HepG2 (cell line): ENCODE results near the gene EIF5B. TPM values are rescaled to one million over a fixed set of nuclear protein-coding genes. Genes with fewer than 3 reads are reported as not detected.

Experiments used
- ARID5B ChIP-seq: IDR thresholded peaks from 2 replicates; pipeline ENCODE4 v1.4.0; 2020; ENCODE audit warnings: mild to moderate bottlenecking, missing genetic modification reagents
- ARNTL ChIP-seq: sonication (generic); formaldehyde crosslinking; IDR thresholded peaks from 2 replicates; pipeline ENCODE4 v1.4.0; 2020; ENCODE audit warnings: mild to moderate bottlenecking, missing genetic modification reagents
- CCDC6 ChIP-seq: sonication (generic); formaldehyde crosslinking; IDR thresholded peaks from 2 replicates; pipeline ENCODE4 v1.8.1; 2022; ENCODE audit warnings: mild to moderate bottlenecking, missing genetic modification reagents, moderate library complexity
- CHD2 ChIP-seq: IDR thresholded peaks from 2 replicates; pipeline ENCODE4 v1.6.1; 2011; ENCODE audit warnings: low read depth, low read length, improper control_type of control experiment
- E2F1 ChIP-seq: sonication (generic); formaldehyde crosslinking; IDR thresholded peaks from 2 replicates; pipeline ENCODE4 v1.5.0; 2020; ENCODE audit warnings: missing genetic modification reagents
- IKZF4 ChIP-seq: sonication (generic); formaldehyde crosslinking; IDR thresholded peaks from 2 replicates; pipeline ENCODE4 v1.5.1; 2020; ENCODE audit warnings: borderline replicate concordance, mild to moderate bottlenecking, low read depth, missing genetic modification reagents; ENCODE audit errors: not compliant biosample characterization
- KDM3A ChIP-seq: IDR thresholded peaks from 2 replicates; pipeline ENCODE4 v1.6.1; 2018; ENCODE audit warnings: low read depth, missing compliant biosample characterization
- MAFG ChIP-seq: sonication (generic); formaldehyde crosslinking; IDR thresholded peaks from 2 replicates; pipeline ENCODE4 v1.5.1; 2020; ENCODE audit warnings: mild to moderate bottlenecking, missing genetic modification reagents
- NFKBIZ ChIP-seq: IDR thresholded peaks from 2 replicates; pipeline ENCODE4 v1.6.1; 2018; ENCODE audit warnings: missing genetic modification reagents, missing compliant biosample characterization
- NPAS2 ChIP-seq: sonication (generic); formaldehyde crosslinking; IDR thresholded peaks from 2 replicates; pipeline ENCODE4 v1.8.0; 2022; ENCODE audit warnings: mild to moderate bottlenecking, missing genetic modification reagents, borderline replicate concordance
- PPARG ChIP-seq: conservative IDR thresholded peaks from 2 replicates; pipeline ENCODE4 v1.6.1; 2016; ENCODE audit warnings: missing biosample characterization, missing genetic modification reagents
- SAFB2 ChIP-seq: sonication (generic); formaldehyde crosslinking; IDR thresholded peaks from 2 replicates; pipeline ENCODE4 v1.5.1; 2020; ENCODE audit warnings: missing genetic modification reagents, low read depth, mild to moderate bottlenecking, borderline replicate concordance
- ZBTB43 ChIP-seq: sonication (generic); formaldehyde crosslinking; conservative IDR thresholded peaks from 2 replicates; pipeline ENCODE4 v1.4.0; 2020; ENCODE audit warnings: missing genetic modification reagents
- ZHX1 ChIP-seq: sonication (generic); formaldehyde crosslinking; IDR thresholded peaks from 2 replicates; pipeline ENCODE4 v1.8.1; 2022; ENCODE audit warnings: low read depth, mild to moderate bottlenecking, missing genetic modification reagents
- ZNF160 ChIP-seq: sonication (generic); formaldehyde crosslinking; IDR thresholded peaks from 2 replicates; pipeline ENCODE4 v1.8.0; 2022; ENCODE audit warnings: mild to moderate bottlenecking, inconsistent platforms, missing genetic modification reagents
- ZNF430 ChIP-seq: sonication (generic); formaldehyde crosslinking; IDR thresholded peaks from 2 replicates; pipeline ENCODE4 v1.9.0; 2021; ENCODE audit warnings: mild to moderate bottlenecking, missing genetic modification reagents
- ZNF616 ChIP-seq: sonication (generic); formaldehyde crosslinking; IDR thresholded peaks from 2 replicates; pipeline ENCODE4 v1.5.0; 2020; ENCODE audit warnings: low read depth, mild to moderate bottlenecking, missing genetic modification reagents
- polyA plus RNA-seq, 8 experiments: library from polyadenylated mRNA; depleted of rRNA in 3 of 8; stranded (reverse) in 7 of 8; unstranded in 1 of 8; fragments of >200 nt; fragmentation: Illumina TruSeq in 4 of 8; extraction: Trizol in 4 of 8; gene quantifications; 2 replicates each; pipeline versions ENCODE4 v1.2.1 to v1.2.3, GENCODE V29; 2011 to 2016; ENCODE audit warnings: low read depth in 4 of 8, missing spikeins in 1 of 8, mixed read lengths in 1 of 8; ENCODE audit not compliant: insufficient read depth in 1 of 8
- total RNA-seq, 5 experiments: library from RNA; depleted of rRNA; stranded (reverse); fragments of >200 nt; fragmentation: Illumina TruSeq; extraction: Trizol; gene quantifications; 2 replicates each; pipeline ENCODE4 v1.2.3, GENCODE V29; 2016; ENCODE audit warnings: low read depth in 1 of 5

The EIF5B gene
- total and polyA plus RNA-seq, 2 of the 13 experiments (the other 11 are each of a cell fraction or from before 2014, with no cell fraction given): 8.8 to 32.1 TPM

GRCh38 chr2:99335911-99336803 lies 1.0 kb upstream of the EIF5B start, which contains the start of gene TXNDC9 (continued):
- TF ChIP-seq E2F1 (CRISPR knock-in tag): no peak
- TF ChIP-seq ARID5B (CRISPR knock-in tag): peak; percentile 79
- TF ChIP-seq SAFB2 (CRISPR knock-in tag): peak; percentile 93; the same call in 1 of the 2 replicates
- peak; percentile 91 for TF ChIP-seq IKZF4 (CRISPR knock-in tag)
- TF ChIP-seq ZNF616 (CRISPR knock-in tag): peak; percentile 17; the same call in 1 of the 2 replicates
- TF ChIP-seq CHD2: peak; percentile 92
- TF ChIP-seq NPAS2 (CRISPR knock-in tag): no peak
- peak; percentile 81; the same call in 1 of the 2 replicates for TF ChIP-seq NFKBIZ
- no peak for TF ChIP-seq MAFG (CRISPR knock-in tag)
- TF ChIP-seq ZNF430: peak; percentile 68
- TF ChIP-seq CCDC6 (CRISPR knock-in tag): no peak; the same call in 1 of the 2 replicates
- TF ChIP-seq ZBTB43: 0 out of 2 replicates have a peak, but pooled peaks have one; percentile 62
- peak; percentile 67; the same call in 1 of the 2 replicates for TF ChIP-seq ZNF160 (CRISPR knock-in tag)
- 0 out of 2 replicates have a peak, but pooled peaks have one; percentile 23 for TF ChIP-seq ZHX1
- no peak for TF ChIP-seq ARNTL (CRISPR knock-in tag)
- no peak; the same call in none of the 2 replicates for TF ChIP-seq PPARG (CRISPR knock-in tag)
- TF ChIP-seq KDM3A (CRISPR knock-in tag): peak; percentile 92; the same call in 1 of the 2 replicates
